ENCODE results near the gene EPHA2.

- TF ChIP-seq POLR2A (IDR thresholded peaks at IDR 0.05) (no peak), CTCF (IDR thresholded peaks at IDR 0.05) (no peak)
Measured at GRCh38 chr1:16076031-16076864, 79.6 kb downstream of the EPHA2 start.

Data from testis (tissue), 2 donors.